UCSD-AML1 (cell line): ENCODE data around the gene RAB11A.

ENCODE experiments used
- DNase-seq: peaks from one replicate; lab custom pipeline; 2025; ENCODE audit not compliant: unreplicated experiment; lab: John Stamatoyannopoulos, UW

Gene RAB11A

DNA sequence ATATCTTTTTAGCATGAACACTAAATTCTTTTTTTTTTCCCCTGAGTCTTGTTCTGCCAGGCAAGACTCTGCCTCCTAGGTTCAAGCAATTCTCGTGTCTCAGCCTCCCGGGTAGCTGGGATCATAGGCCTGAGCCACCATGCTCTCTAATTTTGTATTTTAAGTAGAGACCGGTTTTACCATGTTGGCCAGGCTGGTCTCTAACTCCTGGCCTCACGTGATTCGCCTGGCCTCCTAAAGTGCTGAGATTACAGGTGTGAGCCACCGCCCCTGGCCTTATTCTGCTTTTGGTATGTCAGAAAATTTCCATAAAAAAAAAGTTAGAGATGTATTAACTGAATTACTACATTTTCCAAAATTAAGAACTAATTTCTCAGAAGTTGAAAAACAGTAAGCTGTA lies 14.3 kb downstream of the RAB11A start:
- DNase-seq: no peak

DNA sequence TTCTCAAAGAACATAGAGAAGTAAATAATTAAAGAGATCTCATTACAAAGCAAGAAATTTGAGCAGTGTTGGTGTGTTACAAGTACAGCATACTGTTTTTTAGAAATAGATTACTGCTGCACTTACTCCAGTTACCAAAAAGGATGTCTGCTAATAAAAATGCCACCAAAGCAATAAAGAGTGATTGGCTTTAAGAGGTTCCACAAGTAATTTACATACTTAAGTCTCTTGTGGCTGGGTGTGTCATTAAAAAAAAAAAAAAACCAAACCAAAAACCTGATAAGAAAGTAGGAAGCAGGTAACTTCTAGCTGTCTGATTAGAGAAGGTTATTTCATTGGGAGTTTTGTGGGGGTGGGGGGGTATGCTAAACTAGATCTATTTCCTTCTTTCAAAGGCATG lies 15.2 kb downstream of the RAB11A start:
- DNase-seq: no peak

DNA sequence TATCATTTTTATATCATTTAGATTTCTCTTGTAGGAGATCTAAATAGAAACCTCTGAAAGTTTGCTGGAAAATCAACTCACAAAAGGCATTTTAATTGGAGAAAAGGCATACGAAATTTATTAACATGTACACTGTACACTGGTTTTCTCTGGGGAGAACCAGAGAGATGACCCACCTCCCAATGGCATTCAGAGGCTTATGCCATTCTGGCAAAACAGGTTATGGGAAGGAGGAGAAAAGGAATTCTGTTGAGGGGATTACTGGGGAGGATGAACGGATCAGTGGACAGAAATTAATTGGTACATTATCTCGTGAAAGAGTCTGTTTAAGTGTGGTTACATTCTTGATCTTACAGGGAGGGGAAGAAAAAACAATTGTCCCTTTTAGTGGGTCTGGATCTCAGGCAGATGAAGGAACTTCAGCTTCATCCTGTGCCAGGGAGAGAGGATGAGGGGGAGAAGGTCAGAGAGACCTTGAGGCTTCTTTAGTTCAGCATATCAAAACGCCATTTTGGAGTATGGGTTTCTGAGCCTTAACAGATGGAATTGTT lies 16.5 kb downstream of the RAB11A start:
- no peak for DNase-seq

DNA sequence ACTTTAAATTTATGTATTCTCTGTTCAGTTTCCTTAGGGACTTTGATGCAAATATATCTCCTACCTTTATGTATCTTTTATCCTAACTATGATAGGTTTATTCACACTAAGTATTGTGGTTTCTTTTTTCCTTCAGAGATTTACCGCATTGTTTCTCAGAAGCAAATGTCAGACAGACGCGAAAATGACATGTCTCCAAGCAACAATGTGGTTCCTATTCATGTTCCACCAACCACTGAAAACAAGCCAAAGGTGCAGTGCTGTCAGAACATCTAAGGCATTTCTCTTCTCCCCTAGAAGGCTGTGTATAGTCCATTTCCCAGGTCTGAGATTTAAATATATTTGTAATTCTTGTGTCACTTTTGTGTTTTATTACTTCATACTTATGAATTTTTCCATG lies 18.3 kb downstream of the RAB11A start:
- DNase-seq: no peak

DNA sequence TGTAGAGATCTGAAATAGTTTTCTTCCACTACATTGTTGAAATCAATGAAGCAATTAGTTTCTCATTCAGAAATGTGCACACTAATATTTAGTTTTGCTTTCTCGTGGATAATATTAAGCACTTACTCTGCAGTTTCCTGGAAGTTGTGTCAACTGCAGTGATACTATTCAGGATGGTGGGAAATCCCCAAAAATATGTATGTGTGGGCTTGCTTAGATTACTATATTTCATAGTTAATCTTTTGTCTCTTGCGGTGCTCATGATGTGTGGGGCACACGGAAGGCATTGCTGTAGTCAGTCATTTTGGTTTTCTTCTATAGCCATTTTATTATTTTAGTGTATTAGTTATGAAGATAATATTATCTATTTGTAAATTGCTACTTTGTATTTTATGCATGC lies 19.7 kb downstream of the RAB11A start:
- no peak for DNase-seq

DNA sequence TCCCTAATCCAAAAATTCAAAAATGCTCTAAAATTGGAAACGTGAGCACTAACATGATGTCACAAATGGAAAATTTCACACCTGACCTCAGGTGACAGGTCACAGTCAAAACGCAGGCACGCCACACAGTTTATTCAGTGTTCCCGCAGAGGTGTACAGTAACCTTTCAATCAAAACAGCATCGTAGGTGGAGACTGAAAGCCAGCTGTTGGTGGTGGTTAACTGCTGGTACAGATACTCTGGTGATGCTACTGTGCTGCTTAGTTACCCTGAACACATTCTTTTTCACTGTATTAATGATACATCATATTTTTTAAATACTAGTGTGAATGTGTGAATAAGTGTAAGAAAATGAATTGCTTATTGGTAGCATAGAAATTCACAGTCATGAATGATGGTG lies 23.8 kb downstream of the RAB11A start:
- no peak for DNase-seq

DNA sequence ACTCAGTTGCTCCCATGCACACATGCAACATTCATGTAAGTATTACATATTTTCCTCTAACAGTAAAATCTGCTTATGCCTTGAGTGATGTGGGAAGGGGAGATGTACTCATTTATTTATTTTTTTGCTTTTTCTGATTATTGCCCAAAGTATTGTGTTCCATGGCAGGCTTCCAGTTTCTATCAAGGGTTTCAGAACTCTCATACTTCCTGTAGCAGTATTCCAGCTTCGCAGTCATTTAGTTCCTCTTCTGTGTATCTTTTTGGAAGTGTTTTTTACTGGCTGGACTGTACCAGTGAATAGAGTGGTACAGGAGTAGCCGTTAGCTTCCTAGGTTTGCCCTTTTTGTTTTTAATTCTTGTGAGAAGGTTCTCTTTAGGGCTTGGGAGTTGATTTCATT lies 26.9 kb downstream of the RAB11A start:
- no peak for DNase-seq

DNA sequence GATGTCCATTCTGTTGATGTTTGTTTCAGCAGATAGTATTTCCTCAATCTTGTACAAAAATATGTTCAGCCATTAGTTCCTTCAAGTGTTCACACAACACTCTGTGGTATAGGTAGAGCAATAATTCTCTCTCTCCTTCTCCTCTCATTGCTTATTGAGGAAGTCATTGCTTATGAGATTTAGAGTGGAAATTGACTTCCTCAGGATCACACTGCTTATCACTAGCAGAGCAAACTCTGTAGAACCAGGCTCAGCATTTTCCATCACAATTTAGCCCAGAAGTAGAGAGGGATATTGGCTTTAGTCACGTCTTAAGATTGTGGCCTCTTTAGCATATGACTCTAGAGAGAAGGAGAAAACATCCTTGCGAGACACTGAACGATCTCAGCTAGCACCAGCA lies 31.2 kb downstream of the RAB11A start:
- no peak for DNase-seq

DNA sequence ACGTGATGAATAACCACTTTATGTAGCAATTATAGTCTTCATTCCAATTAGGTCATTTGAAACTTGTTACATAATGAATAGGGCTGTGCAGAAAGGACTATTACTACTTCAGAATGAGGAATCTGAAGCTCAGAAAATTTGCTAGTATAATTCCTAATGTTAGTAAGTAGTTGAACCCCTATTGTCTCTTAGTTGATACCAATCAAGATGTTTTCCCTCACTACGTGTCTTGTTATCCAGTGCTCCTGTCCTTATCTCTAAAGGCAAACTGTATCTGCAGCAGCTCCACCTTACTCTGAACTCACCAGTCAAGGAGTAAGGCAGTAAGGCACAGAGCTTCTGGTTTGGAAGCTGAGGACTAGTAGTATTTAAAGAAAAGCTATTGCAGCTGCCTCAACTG lies 32.0 kb downstream of the RAB11A start:
- DNase-seq: no peak

DNA sequence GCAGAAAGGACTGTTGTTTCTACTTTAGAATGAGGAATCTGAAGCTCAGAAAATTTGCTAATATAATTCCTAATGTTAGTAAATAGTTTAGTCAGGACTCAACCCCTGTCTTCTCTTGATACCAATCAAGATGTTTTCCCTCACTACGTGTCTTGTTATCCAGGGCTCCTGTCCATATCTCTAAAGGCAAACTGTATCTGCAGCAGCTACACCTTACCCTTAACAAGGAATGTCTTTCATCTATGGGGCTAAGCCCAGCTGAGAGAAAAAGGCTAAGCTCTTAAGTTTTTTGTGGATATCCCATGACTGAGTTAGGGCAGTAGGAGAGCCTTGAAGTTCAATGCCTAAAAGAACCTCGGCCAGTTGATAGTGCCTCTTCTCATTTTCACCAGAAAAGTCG lies 32.5 kb downstream of the RAB11A start:
- no peak for DNase-seq

DNA sequence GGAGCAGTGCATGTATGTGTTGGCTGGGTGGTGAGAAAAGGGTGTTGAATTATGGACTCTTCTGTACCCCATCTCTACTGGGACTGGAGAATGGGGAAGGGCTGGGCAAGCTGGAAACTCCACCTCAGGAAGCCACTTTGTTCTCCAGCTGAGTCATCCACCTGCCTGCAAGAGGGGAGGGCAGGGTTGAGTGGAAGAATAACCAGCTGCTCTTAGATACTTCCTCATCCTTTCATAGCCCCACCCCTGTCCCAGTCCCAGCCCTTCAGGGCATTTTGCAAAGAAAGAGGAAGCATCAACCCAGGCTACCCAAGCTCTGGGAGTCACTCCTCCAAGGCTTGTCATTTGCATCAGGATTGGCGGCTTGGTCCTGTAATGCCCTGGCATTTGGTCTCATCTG lies 33.1 kb downstream of the RAB11A start:
- peak; percentile 77 for DNase-seq

DNA sequence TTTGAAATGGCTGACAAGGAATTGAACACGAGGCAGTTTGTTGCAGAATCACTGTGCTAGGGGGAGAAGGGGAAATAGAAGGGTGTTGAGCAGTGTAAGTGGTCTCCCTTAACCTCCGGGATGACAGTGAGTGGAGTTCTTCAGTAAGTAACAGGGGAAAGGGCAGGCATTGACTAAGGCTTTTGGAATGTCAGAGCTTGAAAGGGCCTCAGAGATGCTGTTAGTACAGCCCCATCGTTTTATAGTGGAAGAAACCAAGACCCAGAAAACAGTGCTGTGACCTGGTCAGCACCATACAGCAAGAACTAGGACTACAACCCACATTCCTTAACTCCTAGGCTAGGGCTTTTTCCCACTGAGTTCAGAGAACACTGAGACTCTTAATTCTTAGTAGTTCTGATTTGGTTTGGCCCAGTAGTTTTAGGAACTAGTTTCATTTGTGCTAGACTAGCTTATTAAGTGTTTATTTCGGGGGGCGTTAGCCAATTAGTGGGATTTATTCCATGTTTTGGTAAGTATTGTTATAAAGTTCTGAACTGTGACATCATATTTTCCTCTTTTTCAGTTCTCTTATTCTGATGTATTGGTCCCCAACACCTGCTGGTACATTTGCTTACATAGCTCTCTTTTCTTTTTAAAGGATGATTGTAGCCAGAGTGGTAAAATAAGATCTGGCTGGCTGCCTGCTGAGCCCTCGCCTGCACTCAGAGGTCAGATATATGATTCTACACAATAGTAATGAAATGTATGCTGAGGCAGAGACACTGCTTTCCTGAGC lies 34.2 kb downstream of the RAB11A start:
- DNase-seq: no peak

DNA sequence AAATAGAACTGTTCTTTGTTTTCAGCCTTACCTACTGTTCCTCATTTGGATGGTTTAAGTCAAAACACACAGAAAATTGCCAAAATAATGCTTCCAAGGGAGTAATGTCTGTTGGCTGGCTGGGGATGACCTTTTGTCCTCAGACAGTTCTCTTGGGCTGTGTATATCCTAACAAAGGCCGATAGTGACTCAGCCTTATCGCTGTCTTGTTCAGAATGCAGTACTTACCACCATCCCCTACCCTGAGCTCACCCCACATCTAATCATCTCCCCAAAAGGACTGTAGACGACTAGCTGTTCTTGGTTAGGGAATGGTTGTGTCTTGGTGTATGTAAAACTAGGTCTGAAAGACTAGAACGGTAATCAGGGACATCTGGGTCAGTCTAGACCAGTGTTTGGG lies 35.0 kb downstream of the RAB11A start:
- DNase-seq: no peak

DNA sequence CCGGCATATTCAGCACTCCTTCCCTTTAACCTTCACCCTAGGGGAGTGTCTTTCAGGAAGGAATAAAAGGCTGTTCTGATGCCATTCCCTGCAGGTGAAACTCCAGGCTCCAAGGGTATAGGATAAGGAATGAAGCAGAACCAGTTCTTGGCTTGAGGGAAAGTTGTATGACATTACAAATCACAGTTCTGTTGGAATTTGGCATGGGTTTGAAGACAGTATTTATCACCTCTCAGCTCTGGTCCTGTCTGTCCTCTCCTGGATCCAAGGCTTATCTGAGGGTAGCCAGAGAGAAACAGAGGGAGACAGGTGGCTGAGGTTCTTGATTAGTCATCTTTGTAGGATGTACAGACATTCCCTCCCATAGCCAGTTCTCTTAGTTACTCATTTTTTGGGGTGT lies 37.1 kb downstream of the RAB11A start:
- no peak for DNase-seq

DNA sequence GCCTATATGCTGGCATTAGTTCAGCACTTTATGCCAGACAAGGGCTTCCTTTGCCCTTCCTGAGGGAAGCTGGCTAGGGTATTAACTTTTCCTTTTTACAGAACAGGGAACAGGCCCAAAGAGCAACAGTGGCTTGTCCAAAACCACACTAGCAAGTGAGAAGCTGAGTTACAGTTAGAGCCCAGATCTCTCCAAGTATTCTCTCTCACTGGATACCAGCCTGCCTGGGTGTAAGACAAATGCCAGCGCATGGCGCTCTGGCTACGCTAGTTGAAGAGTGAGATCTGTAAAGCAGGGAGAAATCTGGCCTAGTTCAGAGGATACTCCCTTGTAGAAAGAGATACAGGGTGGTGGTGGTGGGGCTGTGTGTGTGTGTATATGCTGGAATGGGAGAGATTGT lies 38.4 kb downstream of the RAB11A start:
- DNase-seq: no peak

DNA sequence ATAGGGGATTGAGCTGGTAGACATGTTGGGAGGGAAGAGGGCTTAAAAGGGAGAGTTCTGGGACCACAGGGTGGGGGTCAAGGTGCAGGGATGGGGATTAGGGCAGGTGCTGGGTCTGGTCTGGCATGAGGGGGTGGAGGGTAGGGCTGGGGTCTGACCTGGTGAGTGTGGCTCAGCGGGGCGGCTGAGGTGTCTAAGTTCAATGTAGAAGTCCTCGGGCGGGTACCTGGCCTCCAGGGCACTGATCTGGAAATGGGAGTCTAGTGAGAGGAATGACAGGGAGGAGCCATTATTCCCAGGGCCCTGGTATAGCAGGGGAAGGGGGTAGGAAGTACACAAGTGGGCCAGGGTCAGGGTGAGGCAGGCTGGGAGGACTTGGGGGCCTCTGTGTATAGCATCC lies 39.6 kb downstream of the RAB11A start:
- no peak for DNase-seq

DNA sequence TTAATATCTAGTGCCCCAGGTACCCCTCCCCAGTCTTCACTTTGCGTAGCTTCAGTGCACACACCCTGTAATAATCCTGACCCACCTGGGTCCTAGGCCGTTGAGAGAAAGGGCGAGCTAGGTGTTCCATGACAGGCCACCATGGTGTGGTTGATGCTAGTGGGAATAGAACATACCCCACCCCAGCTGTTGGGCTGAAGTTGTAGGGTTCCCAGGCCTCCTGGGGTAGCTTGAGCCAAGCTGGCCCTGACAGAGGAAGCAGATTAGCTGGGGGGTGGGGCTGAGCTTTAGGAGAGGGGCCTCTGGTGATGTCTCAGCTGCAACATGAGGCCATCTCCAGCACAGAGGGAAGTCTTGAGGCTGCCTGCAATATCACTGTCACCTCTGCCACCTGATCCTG lies 40.5 kb downstream of the RAB11A start:
- DNase-seq: no peak

DNA sequence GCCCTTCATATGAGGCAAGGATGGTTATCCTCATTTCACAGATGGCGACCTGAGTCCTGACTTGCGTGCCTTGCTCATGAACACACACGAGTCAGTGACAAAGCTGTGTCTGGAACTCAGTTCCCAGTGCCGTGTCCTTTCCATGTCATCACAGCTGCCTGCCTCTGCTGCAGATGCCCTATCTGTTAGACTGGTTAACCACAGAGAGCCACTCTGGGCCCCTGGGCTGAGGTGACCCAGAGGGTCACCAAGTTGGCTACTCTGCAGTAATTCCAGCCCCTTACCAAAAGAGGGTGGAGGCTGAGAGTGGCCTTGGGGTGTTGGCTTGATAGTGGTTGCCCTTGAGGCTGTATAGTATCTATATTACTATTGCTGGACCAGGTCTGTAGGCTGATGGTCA lies 41.0 kb downstream of the RAB11A start:
- DNase-seq: no peak

DNA sequence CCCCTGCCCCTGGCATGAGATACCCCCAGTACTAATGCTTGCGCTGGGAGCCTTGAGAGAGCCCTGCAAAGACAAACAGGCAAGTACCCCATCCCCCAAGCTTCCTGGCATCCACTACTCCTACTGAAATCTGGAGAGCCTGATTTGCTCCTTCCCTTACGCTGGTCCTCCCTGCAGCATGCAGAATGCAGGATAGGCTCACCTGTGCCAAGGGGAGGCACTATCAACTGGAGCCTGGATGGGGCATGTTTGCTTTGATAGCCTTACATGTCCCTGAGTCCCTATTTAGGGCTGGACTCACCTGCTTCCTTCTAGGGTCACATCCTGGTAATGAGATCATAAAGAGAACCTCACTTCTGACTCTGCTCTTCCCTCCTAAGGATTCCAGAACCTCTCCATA lies 42.9 kb downstream of the RAB11A start:
- DNase-seq: no peak

DNA sequence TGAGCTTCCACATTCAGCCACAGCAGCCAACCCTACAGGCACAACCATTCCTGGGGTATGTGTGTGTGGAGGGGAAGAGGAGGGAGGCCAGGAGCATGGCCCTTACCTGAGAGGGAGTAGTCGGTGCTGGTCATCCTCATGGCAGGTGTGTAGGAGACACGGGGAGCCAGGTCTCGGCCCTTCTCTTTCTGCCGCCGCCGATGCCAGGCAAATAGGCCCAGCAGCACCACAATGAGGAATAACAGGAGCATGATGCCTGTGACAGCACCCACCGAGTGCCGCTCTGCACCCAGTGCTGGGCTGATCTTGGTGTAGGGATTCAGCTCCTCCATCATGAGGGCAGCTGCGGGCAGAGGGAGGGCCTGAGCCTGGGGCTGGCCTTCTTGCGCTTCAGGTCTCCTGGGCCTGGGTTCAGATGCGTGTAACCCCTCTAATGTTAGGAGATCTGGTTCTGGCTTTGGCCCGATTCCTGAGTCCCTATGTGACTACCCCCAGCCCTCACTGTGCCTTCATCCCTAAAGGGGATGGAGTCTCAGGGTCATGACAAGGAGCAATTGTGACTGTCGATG lies 44.4 kb downstream of the RAB11A start:
- no peak for DNase-seq

DNA sequence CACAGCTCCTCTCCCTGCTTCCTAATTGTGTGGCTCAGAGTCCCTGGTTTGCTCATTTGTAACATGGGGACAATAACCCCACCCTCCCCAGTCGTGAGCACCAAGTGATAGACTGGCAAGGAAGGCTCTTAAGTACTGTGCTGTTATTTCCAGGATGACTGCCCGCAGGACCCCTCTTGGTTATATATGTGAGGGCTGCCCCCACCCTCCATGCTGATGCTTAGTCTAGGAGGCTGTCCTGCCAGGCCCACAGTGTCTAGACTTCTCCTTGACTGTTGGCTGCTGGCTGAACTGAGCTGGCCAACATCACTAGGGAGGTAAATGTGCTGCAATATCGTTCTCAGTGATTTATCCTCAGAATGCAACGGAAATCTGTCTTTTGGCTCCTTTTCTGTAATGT lies 45.1 kb downstream of the RAB11A start:
- DNase-seq: no peak

DNA sequence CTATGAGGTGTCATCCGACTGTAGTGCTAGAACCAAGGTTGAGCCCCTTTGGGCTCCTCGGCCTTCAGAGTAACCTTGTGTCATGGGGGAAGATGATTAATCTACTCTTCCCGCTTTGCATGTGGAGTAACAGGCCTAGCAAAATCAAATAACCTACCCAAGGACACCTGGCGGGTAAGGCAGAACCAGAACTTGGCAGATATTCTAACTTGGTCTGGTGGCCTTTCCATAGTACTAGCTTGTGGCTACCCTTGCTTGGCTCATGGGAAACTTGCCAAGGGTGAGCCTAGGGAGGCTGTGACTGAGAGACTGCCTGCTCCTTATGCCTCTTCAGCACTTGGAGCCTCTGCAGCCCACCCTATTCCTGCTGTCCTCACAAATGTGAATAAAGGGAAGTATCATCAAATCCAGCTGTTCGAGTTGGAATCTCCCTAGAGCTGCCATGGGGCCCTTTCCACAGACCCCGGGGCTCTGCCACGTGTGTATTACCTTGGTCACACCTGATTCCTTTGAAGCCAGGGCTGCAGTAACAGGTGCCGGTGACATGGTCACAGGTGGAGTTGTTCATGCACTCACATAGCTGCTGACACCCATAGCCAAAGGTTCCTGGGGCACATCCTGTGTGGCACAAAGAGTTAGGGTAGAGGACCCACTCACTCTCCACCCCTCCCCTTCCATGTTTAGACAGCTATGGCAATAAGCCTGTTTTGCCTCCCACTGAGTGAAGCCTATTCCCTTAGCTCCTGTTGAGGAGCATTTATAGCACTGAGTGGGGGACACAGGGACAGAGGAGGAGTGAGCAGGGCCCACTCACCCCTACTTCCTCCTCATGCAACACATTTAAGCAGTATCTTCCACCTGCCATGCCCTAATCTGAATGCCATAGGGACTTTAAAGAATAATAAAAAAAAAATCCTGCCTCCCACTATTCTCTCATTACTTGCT lies 46.0 kb downstream of the RAB11A start:
- DNase-seq: no peak
